ENCODE data around the gene BCAS3. TPM values are rescaled to one million over a fixed set of nuclear protein-coding genes. Genes with fewer than 3 reads are reported as not detected.

Gene BCAS3
- total RNA-seq, 3 donors from 2014 or later: 21.6 to 33.4 (median 32.1) TPM

DNA sequence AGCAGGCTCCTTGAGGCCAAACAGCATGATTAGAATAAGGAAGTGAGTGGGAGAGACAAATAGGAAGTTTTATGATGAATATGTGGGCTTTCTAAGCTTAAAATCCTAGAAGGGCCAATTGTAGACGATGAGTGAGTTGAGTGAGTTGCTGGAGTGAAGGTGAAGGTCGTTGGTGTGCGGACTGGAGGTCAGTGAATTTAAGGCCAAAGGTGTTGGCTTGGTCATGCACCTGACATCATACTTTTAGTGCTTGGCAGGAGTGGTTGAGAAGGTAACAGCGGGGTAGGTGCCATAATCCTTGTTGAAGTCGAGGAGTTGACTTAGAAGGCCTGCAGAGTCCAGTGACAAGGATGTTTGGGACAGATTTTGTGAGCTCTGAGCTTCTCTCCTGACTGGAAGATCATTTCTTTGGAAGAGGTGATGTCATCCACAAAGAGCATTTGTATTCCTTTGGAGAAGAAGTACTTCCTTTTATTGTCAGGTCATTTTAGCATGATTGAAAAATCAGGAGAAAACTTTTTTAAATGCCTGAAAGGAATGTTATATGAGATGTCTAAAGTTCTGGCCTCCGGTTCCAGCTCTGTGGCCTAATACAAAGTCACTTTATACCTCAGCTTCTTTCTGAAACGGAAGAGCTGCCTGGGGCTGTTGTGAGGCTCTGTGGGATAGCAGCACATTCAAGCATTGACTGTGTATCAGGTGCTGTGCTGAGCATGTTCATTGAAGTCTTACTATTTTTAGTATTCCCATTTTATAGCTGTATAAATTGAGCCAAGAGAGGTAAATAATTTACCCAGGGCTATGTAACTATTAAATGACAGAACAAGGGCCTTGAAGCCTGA lies 668.4 kb downstream of the BCAS3 start:
- no peaks in the 10 kb centered on the region for H3K36me3 ChIP-seq (ENCODE audit: low read depth)
- TF ChIP-seq, protein P1, sequence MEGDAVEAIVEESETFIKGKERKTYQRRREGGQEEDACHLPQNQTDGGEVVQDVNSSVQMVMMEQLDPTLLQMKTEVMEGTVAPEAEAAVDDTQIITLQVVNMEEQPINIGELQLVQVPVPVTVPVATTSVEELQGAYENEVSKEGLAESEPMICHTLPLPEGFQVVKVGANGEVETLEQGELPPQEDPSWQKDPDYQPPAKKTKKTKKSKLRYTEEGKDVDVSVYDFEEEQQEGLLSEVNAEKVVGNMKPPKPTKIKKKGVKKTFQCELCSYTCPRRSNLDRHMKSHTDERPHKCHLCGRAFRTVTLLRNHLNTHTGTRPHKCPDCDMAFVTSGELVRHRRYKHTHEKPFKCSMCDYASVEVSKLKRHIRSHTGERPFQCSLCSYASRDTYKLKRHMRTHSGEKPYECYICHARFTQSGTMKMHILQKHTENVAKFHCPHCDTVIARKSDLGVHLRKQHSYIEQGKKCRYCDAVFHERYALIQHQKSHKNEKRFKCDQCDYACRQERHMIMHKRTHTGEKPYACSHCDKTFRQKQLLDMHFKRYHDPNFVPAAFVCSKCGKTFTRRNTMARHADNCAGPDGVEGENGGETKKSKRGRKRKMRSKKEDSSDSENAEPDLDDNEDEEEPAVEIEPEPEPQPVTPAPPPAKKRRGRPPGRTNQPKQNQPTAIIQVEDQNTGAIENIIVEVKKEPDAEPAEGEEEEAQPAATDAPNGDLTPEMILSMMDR (IDR thresholded peaks at IDR 0.05): no peak
- H3K4me3 ChIP-seq: no peak overlapping the region
- ATAC-seq (no peak), DNase-seq (no peak)
- intact Hi-C loops (cut with DNase I, micrococcal nuclease): no loop called here
- H3K4me1 ChIP-seq (ENCODE audit: low read depth): no peaks in the 10 kb centered on the region
- no peaks in the 10 kb centered on the region for H3K9me3 ChIP-seq

DNA sequence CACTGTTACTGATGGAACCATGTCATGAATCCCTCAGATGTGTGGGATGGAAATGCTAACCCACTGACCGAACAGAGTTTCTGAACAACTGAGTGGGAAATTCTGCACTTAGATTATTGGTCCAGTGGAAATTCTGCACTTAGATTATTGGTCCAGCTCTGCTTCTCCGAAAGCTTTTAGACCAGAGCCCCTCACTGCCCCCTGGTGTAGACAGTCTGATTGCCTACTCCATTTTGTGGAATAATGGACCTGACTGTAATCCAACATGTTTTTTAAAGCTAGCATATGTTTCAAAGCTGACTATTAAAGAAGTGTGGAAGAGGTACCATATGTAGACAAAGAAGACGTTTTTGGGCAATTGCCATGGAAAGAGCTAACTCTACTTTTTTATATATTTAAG lies 671.7 kb downstream of the BCAS3 start:
- no peak for DNase-seq
- TF ChIP-seq, protein P1 (IDR thresholded peaks at IDR 0.05): no peak
- intact Hi-C loops (cut with DNase I, micrococcal nuclease): no loop called here
- Histone ChIP-seq H3K4me1 (ENCODE audit: low read depth) (no peaks in the 10 kb centered on the region), H3K4me3 (no peak overlapping the region), H3K9me3 (no peaks in the 10 kb centered on the region), H3K36me3 (ENCODE audit: low read depth) (no peaks in the 10 kb centered on the region)
- no peak for ATAC-seq

DNA sequence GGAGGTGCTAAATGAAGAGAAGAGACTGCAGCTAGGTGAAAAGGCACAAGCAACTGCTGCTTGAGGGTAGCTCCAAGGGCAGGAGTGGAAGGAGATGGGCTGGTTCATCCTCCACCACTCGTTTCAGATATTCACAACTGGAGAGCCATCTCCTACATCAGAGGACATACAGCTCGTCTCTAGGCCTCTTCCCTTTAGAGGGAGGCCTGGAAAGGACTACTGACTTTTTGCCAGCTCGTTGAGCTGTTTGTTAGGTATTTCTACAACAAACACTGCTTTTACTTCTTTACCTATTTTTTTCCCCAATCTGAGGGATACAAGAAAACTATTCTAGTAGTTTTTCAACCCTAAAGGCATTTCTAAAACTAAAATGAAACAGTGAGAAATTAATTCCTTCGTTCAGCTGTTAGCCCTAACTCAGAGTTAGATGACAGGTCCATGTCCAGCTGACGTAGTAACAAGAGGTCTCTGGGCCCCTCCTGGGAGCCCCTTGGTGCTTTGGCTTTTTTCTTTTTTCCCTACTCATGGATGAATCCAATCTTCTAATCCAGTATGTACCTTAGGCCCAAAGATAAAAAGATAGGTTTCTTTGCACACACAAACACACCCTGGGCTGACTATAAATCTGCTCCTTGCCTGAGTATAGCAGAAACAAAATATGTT lies 674.2 kb downstream of the BCAS3 start:
- Histone ChIP-seq H3K36me3 (ENCODE audit: low read depth) (no peaks in the 10 kb centered on the region), H3K9me3 (no peaks in the 10 kb centered on the region), H3K4me1 (ENCODE audit: low read depth) (no peaks in the 10 kb centered on the region), H3K4me3 (no peak overlapping the region)
- DNase-seq (no peak), ATAC-seq (no peak)
- intact Hi-C loops (cut with DNase I, micrococcal nuclease): no loop called here
- TF ChIP-seq, protein P1 (IDR thresholded peaks at IDR 0.05): no peak

DNA sequence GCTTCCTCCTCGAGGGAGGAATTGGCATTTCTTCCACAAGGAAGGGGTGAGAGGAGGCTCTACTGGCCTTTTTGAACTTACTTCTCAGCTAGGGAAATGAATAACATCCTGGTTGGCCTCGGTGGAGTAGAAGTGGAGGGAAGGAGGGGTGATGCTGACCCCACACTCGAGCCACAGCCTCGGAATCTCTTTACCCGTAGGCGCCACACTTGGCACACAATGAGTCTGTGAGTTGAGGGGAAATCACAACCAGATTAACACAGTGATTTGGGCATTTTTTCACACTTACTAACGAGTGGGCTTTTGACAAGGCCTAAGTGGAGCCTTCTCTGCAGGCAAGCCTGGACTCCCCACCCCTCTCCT lies 674.7 kb downstream of the BCAS3 start:
- H3K4me3 ChIP-seq: no peak overlapping the region
- H3K36me3 ChIP-seq (ENCODE audit: low read depth): no peaks in the 10 kb centered on the region
- intact Hi-C loops (cut with DNase I, micrococcal nuclease): no loop called here
- ATAC-seq: no peak
- H3K4me1 ChIP-seq (ENCODE audit: low read depth): no peaks in the 10 kb centered on the region
- no peaks in the 10 kb centered on the region for H3K9me3 ChIP-seq
- DNase-seq: no peak
- TF ChIP-seq, protein P1 (IDR thresholded peaks at IDR 0.05): no peak

DNA sequence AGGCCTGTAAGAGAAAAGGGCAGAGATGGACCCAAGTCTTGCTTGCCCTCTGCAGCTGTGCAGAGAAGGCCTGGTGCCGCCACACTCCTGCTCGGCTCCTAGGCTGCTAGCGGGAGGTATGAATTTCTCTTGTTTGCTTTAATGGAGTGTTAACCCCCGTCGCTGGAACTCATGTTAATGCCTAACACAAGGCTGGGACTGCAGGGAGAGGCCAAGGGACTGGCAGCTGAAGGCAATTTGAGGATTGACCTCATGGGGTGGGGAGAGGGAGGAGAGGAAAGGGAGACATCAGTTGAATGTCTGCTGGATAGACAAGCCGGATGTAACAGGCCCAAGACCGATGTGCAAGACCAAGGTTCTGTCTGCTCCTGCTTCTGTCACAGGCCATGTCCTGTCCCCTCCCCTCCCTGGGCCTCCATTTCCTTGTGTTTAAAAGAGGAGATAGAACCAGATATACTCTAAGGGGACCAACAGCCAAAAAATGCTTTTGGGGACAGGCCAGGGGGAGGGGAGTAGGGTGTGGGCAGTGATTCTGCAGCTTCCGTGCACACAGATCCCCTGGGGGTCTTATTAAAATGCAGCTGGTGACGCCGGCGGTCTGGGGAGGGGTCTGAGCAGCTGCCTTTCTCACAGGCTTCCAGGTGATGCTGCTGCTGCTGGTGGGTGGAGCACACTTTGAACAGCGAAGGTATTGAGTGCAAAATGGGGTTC lies 675.3 kb downstream of the BCAS3 start:
- Histone ChIP-seq H3K4me1 (ENCODE audit: low read depth) (no peaks in the 10 kb centered on the region), H3K9me3 (no peaks in the 10 kb centered on the region), H3K36me3 (ENCODE audit: low read depth) (no peaks in the 10 kb centered on the region), H3K4me3 (no peak overlapping the region)
- ATAC-seq (no peak), DNase-seq (no peak)
- TF ChIP-seq, protein P1 (IDR thresholded peaks at IDR 0.05): no peak
- intact Hi-C loops (cut with DNase I, micrococcal nuclease): no loop called here

Measured in mucosa of descending colon (tissue), 3 donors.